ENCODE data around the gene IPPK.

- TF ChIP-seq CTCF (conservative IDR thresholded peaks at IDR 0.05 in 1 of 2, IDR thresholded peaks at IDR 0.05 in 1 of 2; ENCODE audit: extremely low read depth in 1 of 2, insufficient read depth in 1 of 2, low read depth in 1 of 2, low read length in 2 of 2): no peak
- TF ChIP-seq EZH2 (IDR thresholded peaks at IDR 0.05; ENCODE audit: borderline replicate concordance, low read length): no peak
Observed at GRCh38 chr9:92647671-92648473, 22.1 kb downstream of the IPPK start.
